Adrenal gland (tissue), 5 donors: ENCODE measurements around the gene CHD9.

Source experiments
- POLR2A ChIP-seq, 2 donors: fragments of 450-650 bp; IDR thresholded peaks; one replicate each; pipeline ENCODE4 v1.6.1; 2017; ENCODE audit warnings: antibody characterized with exemption in 2 of 2, mild to moderate bottlenecking in 2 of 2, moderate library complexity in 1 of 2
- TF ChIP-seq, protein P1 (sequence below), 6 experiments: fragments of 450-650 bp in 4 of 6; fragments of 200-600 bp in 2 of 6; sonication (generic) in 1 of 6; IDR thresholded peaks; 1 replicate in 5 of 6; 2 replicates in 1 of 6; pipeline versions ENCODE4 v1.5.1 to v1.8.0; 2016 to 2021; ENCODE audit warnings: antibody characterized with exemption in 6 of 6, mild to moderate bottlenecking in 2 of 6, moderate library complexity in 1 of 6
- donor health status: DM: no; HTN: no; CAD: no.

DNA sequence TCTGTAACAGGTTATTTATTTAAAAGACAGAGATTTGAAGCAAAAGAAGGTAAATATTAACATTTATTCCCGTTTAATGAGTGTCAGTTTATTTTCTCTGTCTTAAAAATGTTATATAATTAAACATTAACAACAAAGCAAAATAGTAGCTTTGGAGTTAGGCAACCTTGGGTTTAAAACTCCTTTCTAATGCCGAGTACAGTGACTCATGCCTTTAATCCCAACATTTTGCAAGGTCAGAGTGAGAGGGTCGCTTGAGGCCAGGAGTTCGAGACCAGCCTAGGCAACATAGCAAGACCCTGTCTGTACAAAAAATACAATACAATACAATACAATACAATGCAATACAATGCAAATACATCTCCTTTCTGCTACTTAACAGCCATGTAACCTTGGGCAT is 128.7 kb downstream of the CHD9 start:
- TF ChIP-seq POLR2A (IDR thresholded peaks at IDR 0.05): no peak
- TF ChIP-seq, protein P1, sequence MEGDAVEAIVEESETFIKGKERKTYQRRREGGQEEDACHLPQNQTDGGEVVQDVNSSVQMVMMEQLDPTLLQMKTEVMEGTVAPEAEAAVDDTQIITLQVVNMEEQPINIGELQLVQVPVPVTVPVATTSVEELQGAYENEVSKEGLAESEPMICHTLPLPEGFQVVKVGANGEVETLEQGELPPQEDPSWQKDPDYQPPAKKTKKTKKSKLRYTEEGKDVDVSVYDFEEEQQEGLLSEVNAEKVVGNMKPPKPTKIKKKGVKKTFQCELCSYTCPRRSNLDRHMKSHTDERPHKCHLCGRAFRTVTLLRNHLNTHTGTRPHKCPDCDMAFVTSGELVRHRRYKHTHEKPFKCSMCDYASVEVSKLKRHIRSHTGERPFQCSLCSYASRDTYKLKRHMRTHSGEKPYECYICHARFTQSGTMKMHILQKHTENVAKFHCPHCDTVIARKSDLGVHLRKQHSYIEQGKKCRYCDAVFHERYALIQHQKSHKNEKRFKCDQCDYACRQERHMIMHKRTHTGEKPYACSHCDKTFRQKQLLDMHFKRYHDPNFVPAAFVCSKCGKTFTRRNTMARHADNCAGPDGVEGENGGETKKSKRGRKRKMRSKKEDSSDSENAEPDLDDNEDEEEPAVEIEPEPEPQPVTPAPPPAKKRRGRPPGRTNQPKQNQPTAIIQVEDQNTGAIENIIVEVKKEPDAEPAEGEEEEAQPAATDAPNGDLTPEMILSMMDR (IDR thresholded peaks at IDR 0.05): no peak
